Natural killer cell (primary cell): Measurements from ENCODE around the gene LELP1. TPM values are rescaled to one million over a fixed set of nuclear protein-coding genes. Genes with fewer than 3 reads are reported as not detected.

Experiments used
- total RNA-seq, 4 donors: library from RNA; stranded (reverse); fragments of 120-200 nt in 1 of 4; gene quantifications; one replicate each; pipeline versions ENCODE4 v1.2.3 to v1.2.4, GENCODE V29; 2013 to 2022

The LELP1 gene
- total RNA-seq, 3 donors from 2014 or later (not counting 1 experiment from before 2014, with no cell fraction given): not detected

Other genes starting within 250 kb of the LELP1 start
- not detected for gene SPRR4, start 232.8 kb upstream of the LELP1 start, total RNA-seq
- gene SPRR1A, start 219.3 kb upstream of the LELP1 start, total RNA-seq: not detected
- not detected for gene SPRR3, start 201.7 kb upstream of the LELP1 start, total RNA-seq
- gene SPRR1B, start 172.2 kb upstream of the LELP1 start, total RNA-seq: not detected
- gene SPRR2D, start 162.3 kb upstream of the LELP1 start, total RNA-seq: not detected
- gene SPRR2A, start 145.9 kb upstream of the LELP1 start, total RNA-seq: not detected
- not detected for gene SPRR2B, start 131.8 kb upstream of the LELP1 start, total RNA-seq
- not detected for gene SPRR2E, start 108.9 kb upstream of the LELP1 start, total RNA-seq
- gene SPRR2F, start 89.9 kb upstream of the LELP1 start, total RNA-seq: not detected
- gene SPRR2G, start 52.5 kb upstream of the LELP1 start, total RNA-seq: not detected
- gene PRR9, start 14.2 kb downstream of the LELP1 start, total RNA-seq: not detected
- gene LORICRIN, start 56.3 kb downstream of the LELP1 start, total RNA-seq: not detected
- not detected for gene PGLYRP3, start 109.5 kb downstream of the LELP1 start, total RNA-seq
- gene PGLYRP4, start 145.4 kb downstream of the LELP1 start, total RNA-seq: not detected
- 100 to 1,000 TPM in 2 of 3 donors, 10 to 100 TPM in 1; 13.1 to 334 (median 116) TPM for gene S100A9, start 154.4 kb downstream of the LELP1 start, total RNA-seq
- 10 to 100 TPM in 2 of 3 donors, not detected in 1; 11.4 to 20.4 TPM for gene S100A12, start 172.2 kb downstream of the LELP1 start, total RNA-seq
- gene S100A8, start 187.6 kb downstream of the LELP1 start, total RNA-seq: 100 to 1,000 TPM in 1 of 3 donors, 10 to 100 TPM in 1, 1 to 10 TPM in 1; 1.8 to 220 (median 75.8) TPM
- not detected for gene S100A7A, start 213.1 kb downstream of the LELP1 start, total RNA-seq